GM23338 (cell line): ENCODE measurements around the gene DAAM2. TPM values are rescaled to one million over a fixed set of nuclear protein-coding genes. Genes with fewer than 3 reads are reported as not detected.
A peak's percentile ranks its signal among the peaks of the same experiment; 100 is the strongest.

Experiments
- ATAC-seq: fragments of 200-7000 bp; cut with Tn5 transposase; 3 replicates; pipeline ENCODE4 v1.9.1; 2020
- DNase-seq: peaks from one replicate; pipeline ENCODE4 v3.0.0-alpha.2; 2015; ENCODE audit warnings: low spot score
- H2AFZ ChIP-seq: fragments of 200-600 bp; sonication (generic); 2 replicates; pipeline ENCODE4 v1.8.0; 2016; ENCODE audit warnings: antibody characterized with exemption, mild to moderate bottlenecking, moderate library complexity
- H3F3A ChIP-seq: fragments of 200-600 bp; sonication (generic); replicated peaks from 2 replicates; pipeline ENCODE4 v1.8.0; 2017; ENCODE audit warnings: antibody characterized with exemption, mixed run types, low read depth
- H3K27ac ChIP-seq: fragments of 200-600 bp; sonication (generic); 2 replicates; pipeline ENCODE4 v1.6.1; 2016; ENCODE audit warnings: low read depth
- H3K27me3 ChIP-seq: fragments of 200-600 bp; sonication (generic); 2 replicates; pipeline ENCODE4 v1.8.0; 2016; ENCODE audit warnings: mild to moderate bottlenecking, mixed run types, moderate library complexity; ENCODE audit not compliant: insufficient read depth
- H3K36me3 ChIP-seq: fragments of 200-600 bp; sonication (generic); 2 replicates; pipeline ENCODE4 v1.8.0; 2016; ENCODE audit warnings: mild to moderate bottlenecking; ENCODE audit not compliant: insufficient read depth
- H3K4me1 ChIP-seq: fragments of 200-600 bp; sonication (generic); 2 replicates; pipeline ENCODE4 v1.8.0; 2016; ENCODE audit warnings: mild to moderate bottlenecking, moderate library complexity; ENCODE audit not compliant: insufficient read depth
- H3K4me2 ChIP-seq: fragments of 200-600 bp; sonication (generic); 2 replicates; pipeline ENCODE4 v1.7.1; 2017; ENCODE audit warnings: mixed run types
- H3K4me3 ChIP-seq: fragments of 200-600 bp; sonication (generic); 2 replicates; pipeline ENCODE4 v1.6.1; 2016; ENCODE audit warnings: mixed run types
- H3K79me2 ChIP-seq: fragments of 200-600 bp; sonication (generic); replicated peaks from 2 replicates; pipeline ENCODE4 v1.8.0; 2017; ENCODE audit warnings: mild to moderate bottlenecking; ENCODE audit not compliant: insufficient read depth
- H3K9me2 ChIP-seq: fragments of 200-600 bp; sonication (generic); 2 replicates; pipeline ENCODE4 v1.8.0; 2017; ENCODE audit not compliant: insufficient read depth
- H4K20me1 ChIP-seq: fragments of 200-600 bp; sonication (generic); replicated peaks from 2 replicates; pipeline ENCODE4 v1.8.0; 2017; ENCODE audit warnings: mild to moderate bottlenecking; ENCODE audit not compliant: insufficient read depth
- H3K27ac Mint-ChIP-seq: 2 replicates; pipeline ENCODE4 v1.8.0; 2020; ENCODE audit warnings: inconsistent platforms, mild to moderate bottlenecking, moderate library complexity, mixed read lengths
- H3K27me3 Mint-ChIP-seq: 3 replicates; pipeline ENCODE4 v1.8.0; 2022; ENCODE audit warnings: low read depth, mild to moderate bottlenecking, moderate library complexity, mixed read lengths, inconsistent platforms; ENCODE audit not compliant: insufficient read depth, poor library complexity
- H3K36me3 Mint-ChIP-seq: 3 replicates; pipeline ENCODE4 v1.8.0; 2021; ENCODE audit warnings: low read depth, mild to moderate bottlenecking, inconsistent platforms, moderate library complexity, mixed read lengths
- H3K4me1 Mint-ChIP-seq: 3 replicates; pipeline ENCODE4 v1.8.0; 2020; ENCODE audit warnings: mild to moderate bottlenecking, inconsistent platforms, mixed read lengths
- H3K4me3 Mint-ChIP-seq: 3 replicates; pipeline ENCODE4 v1.8.0; 2021; ENCODE audit warnings: moderate library complexity, mild to moderate bottlenecking, inconsistent platforms, mixed read lengths
- H3K9me3 Mint-ChIP-seq: 3 replicates; pipeline ENCODE4 v1.8.0; 2020; ENCODE audit warnings: moderate library complexity, mild to moderate bottlenecking, inconsistent platforms, mixed read lengths
- CREB1 ChIP-seq: fragments of 250-450 bp; sonication (Bioruptor Pico); IDR thresholded peaks from 2 replicates; pipeline ENCODE4 v1.5.0; 2020; ENCODE audit warnings: low read depth, mild to moderate bottlenecking, moderate library complexity
- EZH2 ChIP-seq: fragments of 200-600 bp; sonication (generic); IDR thresholded peaks from one replicate; pipeline ENCODE4 v1.8.0; 2017; ENCODE audit warnings: antibody characterized with exemption, mild to moderate bottlenecking, low read depth; ENCODE audit not compliant: unreplicated experiment
- EZH2phosphoT487 ChIP-seq: fragments of 200-600 bp; sonication (generic); IDR thresholded peaks from one replicate; pipeline ENCODE4 v1.8.1; 2018; ENCODE audit warnings: antibody characterized with exemption; ENCODE audit not compliant: unreplicated experiment
- JUNB ChIP-seq: IDR thresholded peaks from one replicate; pipeline ENCODE4 v1.6.1; 2016; ENCODE audit warnings: antibody characterized with exemption; ENCODE audit not compliant: unreplicated experiment
- NANOG ChIP-seq: IDR thresholded peaks from 2 replicates; pipeline ENCODE4 v1.6.1; 2016; ENCODE audit warnings: antibody characterized with exemption, borderline replicate concordance
- POLR2AphosphoS5 ChIP-seq: IDR thresholded peaks from 2 replicates; pipeline ENCODE4 v1.6.1; 2016; ENCODE audit warnings: antibody characterized with exemption, low read depth
- STAT1 ChIP-seq: IDR thresholded peaks from one replicate; pipeline ENCODE4 v1.6.1; 2016; ENCODE audit warnings: antibody characterized with exemption; ENCODE audit not compliant: unreplicated experiment
- ZNF114 ChIP-seq: fragments of 250-450 bp; sonication (Bioruptor Pico); IDR thresholded peaks from 2 replicates; pipeline ENCODE4 v1.5.0; 2020; ENCODE audit warnings: mild to moderate bottlenecking, moderate library complexity
- ZNF331 ChIP-seq: fragments of 250-450 bp; sonication (Bioruptor Pico); IDR thresholded peaks from 2 replicates; pipeline ENCODE4 v1.5.0; 2020; ENCODE audit warnings: low read depth, mild to moderate bottlenecking, moderate library complexity
- polyA plus RNA-seq: library from polyadenylated mRNA; unstranded; fragments of >200 nt; fragmentation: Nextera tagmentation; extraction: Ambion mirVana; gene quantifications from 2 replicates; pipeline ENCODE4 v1.2.1, GENCODE V29; 2016
- total RNA-seq: library from RNA; depleted of rRNA; stranded (reverse); fragments of >200 nt; shearing (Covaris generic); gene quantifications from 2 replicates; pipeline ENCODE4 v1.2.3, GENCODE V29; 2014
- TF ChIP-seq, protein P1 (sequence below): IDR thresholded peaks from 2 replicates; pipeline ENCODE4 v1.6.1; 2016; ENCODE audit warnings: antibody characterized with exemption
- TF ChIP-seq, protein P2 (sequence below): IDR thresholded peaks from one replicate; pipeline ENCODE4 v1.6.1; 2018; ENCODE audit warnings: antibody characterized with exemption; ENCODE audit not compliant: unreplicated experiment
- TF ChIP-seq, protein P3 (sequence below): fragments of 250-450 bp; sonication (Bioruptor Pico); IDR thresholded peaks from 2 replicates; pipeline ENCODE4 v1.5.0; 2020; ENCODE audit warnings: mild to moderate bottlenecking, moderate library complexity

DAAM2 gene
- total and polyA plus RNA-seq, 2 experiments from 2014 or later = 1.4 to 4.9 TPM

DNA sequence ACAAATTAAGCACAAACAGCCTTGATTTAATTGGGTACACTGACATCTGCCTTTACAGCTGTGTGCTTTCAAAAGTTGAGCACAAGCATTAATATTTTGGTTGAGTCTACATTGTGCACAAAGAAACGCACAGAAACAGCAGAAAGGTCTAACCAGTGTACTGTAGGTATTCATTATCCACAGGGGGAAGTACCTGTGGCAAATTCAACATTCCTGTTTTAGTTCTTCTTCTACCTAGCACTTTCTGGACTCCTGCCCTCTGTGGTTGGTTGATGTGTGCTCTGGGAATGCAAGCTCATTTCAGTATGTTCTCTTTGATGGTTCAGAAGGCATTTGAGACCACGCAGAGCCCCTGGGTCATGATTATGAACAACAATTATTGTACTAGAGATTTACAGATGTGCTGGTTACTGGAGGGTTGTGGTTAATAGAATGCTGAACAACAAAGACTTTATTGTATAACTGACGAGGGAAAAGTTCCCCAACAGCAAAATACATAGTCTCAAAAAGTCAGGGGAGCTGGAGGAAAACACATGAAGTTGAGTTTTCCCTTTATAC is 26.6 kb upstream of the DAAM2 start:
- Mint-ChIP-seq H3K4me3 (no peak overlapping the region), H3K36me3 (no peaks in the 10 kb centered on the region), H3K27me3 (peaks cover 4% of the 10 kb centered on the region), H3K9me3 (no peaks in the 10 kb centered on the region), H3K4me1 (no peaks in the 10 kb centered on the region), H3K27ac (no peak overlapping the region)
- no peaks in the 10 kb centered on the region for H3K27me3 ChIP-seq
- ATAC-seq = no peak
- no peaks in the 10 kb centered on the region for H3K4me1 ChIP-seq
- H3F3A ChIP-seq = no peaks in the 10 kb centered on the region
- H3K36me3 ChIP-seq = no peaks in the 10 kb centered on the region
- H4K20me1 ChIP-seq = no peaks in the 10 kb centered on the region
- no peak overlapping the region for H3K4me3 ChIP-seq
- peak overlapping the region; percentile 39; the same call in 1 of the 2 replicates for H2AFZ ChIP-seq
- H3K79me2 ChIP-seq = no peaks in the 10 kb centered on the region
- H3K4me2 ChIP-seq = no peak overlapping the region
- H3K9me2 ChIP-seq = peaks cover 6% of the 10 kb centered on the region; the same call in 1 of the 2 replicates
- TF ChIP-seq STAT1 (no peak), NANOG (no peak), ZNF331 (CRISPR knock-in tag) (no peak), ZNF114 (CRISPR knock-in tag) (no peak), EZH2phosphoT487 (no peak), POLR2AphosphoS5 (no peak), EZH2 (no peak)
- TF ChIP-seq, protein P1, sequence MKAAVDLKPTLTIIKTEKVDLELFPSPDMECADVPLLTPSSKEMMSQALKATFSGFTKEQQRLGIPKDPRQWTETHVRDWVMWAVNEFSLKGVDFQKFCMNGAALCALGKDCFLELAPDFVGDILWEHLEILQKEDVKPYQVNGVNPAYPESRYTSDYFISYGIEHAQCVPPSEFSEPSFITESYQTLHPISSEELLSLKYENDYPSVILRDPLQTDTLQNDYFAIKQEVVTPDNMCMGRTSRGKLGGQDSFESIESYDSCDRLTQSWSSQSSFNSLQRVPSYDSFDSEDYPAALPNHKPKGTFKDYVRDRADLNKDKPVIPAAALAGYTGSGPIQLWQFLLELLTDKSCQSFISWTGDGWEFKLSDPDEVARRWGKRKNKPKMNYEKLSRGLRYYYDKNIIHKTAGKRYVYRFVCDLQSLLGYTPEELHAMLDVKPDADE = no peak
- TF ChIP-seq, protein P2, sequence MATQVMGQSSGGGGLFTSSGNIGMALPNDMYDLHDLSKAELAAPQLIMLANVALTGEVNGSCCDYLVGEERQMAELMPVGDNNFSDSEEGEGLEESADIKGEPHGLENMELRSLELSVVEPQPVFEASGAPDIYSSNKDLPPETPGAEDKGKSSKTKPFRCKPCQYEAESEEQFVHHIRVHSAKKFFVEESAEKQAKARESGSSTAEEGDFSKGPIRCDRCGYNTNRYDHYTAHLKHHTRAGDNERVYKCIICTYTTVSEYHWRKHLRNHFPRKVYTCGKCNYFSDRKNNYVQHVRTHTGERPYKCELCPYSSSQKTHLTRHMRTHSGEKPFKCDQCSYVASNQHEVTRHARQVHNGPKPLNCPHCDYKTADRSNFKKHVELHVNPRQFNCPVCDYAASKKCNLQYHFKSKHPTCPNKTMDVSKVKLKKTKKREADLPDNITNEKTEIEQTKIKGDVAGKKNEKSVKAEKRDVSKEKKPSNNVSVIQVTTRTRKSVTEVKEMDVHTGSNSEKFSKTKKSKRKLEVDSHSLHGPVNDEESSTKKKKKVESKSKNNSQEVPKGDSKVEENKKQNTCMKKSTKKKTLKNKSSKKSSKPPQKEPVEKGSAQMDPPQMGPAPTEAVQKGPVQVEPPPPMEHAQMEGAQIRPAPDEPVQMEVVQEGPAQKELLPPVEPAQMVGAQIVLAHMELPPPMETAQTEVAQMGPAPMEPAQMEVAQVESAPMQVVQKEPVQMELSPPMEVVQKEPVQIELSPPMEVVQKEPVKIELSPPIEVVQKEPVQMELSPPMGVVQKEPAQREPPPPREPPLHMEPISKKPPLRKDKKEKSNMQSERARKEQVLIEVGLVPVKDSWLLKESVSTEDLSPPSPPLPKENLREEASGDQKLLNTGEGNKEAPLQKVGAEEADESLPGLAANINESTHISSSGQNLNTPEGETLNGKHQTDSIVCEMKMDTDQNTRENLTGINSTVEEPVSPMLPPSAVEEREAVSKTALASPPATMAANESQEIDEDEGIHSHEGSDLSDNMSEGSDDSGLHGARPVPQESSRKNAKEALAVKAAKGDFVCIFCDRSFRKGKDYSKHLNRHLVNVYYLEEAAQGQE = no peak
- no peak overlapping the region for H3K27ac ChIP-seq
- no peak for DNase-seq

DNA sequence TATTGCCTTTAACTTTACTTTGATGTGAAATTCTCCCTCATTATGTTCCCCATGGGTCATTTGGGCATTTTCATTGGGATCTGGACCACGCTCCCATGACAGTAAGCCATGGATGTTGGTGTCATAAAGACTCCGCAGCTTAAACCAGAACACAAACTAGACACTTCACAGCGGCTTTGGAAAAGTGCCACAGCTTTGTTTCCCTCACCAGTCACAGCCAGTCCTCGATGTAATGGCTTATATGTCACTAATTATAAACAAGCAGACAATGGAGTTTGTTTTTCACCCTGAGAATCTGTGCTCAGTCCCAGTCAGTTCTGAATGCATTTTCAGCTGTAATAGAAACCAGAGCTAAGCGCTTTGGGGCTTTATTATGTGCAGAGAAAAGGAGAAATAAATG is 23.2 kb upstream of the DAAM2 start:
- Histone ChIP-seq H3K27me3 (no peaks in the 10 kb centered on the region), H3K4me3 (no peak overlapping the region), H4K20me1 (no peaks in the 10 kb centered on the region), H3F3A (no peaks in the 10 kb centered on the region), H2AFZ (no peak overlapping the region), H3K9me2 (peaks cover 9% of the 10 kb centered on the region; the same call in 1 of the 2 replicates), H3K4me2 (no peak overlapping the region), H3K27ac (no peak overlapping the region), H3K36me3 (no peaks in the 10 kb centered on the region), H3K79me2 (no peaks in the 10 kb centered on the region), H3K4me1 (no peaks in the 10 kb centered on the region)
- Mint-ChIP-seq H3K36me3 (no peaks in the 10 kb centered on the region), H3K4me3 (no peak overlapping the region), H3K9me3 (no peaks in the 10 kb centered on the region), H3K4me1 (no peaks in the 10 kb centered on the region), H3K27ac (no peak overlapping the region), H3K27me3 (peaks cover 8% of the 10 kb centered on the region)
- ATAC-seq (no peak), DNase-seq (no peak)
- TF ChIP-seq, protein P3, sequence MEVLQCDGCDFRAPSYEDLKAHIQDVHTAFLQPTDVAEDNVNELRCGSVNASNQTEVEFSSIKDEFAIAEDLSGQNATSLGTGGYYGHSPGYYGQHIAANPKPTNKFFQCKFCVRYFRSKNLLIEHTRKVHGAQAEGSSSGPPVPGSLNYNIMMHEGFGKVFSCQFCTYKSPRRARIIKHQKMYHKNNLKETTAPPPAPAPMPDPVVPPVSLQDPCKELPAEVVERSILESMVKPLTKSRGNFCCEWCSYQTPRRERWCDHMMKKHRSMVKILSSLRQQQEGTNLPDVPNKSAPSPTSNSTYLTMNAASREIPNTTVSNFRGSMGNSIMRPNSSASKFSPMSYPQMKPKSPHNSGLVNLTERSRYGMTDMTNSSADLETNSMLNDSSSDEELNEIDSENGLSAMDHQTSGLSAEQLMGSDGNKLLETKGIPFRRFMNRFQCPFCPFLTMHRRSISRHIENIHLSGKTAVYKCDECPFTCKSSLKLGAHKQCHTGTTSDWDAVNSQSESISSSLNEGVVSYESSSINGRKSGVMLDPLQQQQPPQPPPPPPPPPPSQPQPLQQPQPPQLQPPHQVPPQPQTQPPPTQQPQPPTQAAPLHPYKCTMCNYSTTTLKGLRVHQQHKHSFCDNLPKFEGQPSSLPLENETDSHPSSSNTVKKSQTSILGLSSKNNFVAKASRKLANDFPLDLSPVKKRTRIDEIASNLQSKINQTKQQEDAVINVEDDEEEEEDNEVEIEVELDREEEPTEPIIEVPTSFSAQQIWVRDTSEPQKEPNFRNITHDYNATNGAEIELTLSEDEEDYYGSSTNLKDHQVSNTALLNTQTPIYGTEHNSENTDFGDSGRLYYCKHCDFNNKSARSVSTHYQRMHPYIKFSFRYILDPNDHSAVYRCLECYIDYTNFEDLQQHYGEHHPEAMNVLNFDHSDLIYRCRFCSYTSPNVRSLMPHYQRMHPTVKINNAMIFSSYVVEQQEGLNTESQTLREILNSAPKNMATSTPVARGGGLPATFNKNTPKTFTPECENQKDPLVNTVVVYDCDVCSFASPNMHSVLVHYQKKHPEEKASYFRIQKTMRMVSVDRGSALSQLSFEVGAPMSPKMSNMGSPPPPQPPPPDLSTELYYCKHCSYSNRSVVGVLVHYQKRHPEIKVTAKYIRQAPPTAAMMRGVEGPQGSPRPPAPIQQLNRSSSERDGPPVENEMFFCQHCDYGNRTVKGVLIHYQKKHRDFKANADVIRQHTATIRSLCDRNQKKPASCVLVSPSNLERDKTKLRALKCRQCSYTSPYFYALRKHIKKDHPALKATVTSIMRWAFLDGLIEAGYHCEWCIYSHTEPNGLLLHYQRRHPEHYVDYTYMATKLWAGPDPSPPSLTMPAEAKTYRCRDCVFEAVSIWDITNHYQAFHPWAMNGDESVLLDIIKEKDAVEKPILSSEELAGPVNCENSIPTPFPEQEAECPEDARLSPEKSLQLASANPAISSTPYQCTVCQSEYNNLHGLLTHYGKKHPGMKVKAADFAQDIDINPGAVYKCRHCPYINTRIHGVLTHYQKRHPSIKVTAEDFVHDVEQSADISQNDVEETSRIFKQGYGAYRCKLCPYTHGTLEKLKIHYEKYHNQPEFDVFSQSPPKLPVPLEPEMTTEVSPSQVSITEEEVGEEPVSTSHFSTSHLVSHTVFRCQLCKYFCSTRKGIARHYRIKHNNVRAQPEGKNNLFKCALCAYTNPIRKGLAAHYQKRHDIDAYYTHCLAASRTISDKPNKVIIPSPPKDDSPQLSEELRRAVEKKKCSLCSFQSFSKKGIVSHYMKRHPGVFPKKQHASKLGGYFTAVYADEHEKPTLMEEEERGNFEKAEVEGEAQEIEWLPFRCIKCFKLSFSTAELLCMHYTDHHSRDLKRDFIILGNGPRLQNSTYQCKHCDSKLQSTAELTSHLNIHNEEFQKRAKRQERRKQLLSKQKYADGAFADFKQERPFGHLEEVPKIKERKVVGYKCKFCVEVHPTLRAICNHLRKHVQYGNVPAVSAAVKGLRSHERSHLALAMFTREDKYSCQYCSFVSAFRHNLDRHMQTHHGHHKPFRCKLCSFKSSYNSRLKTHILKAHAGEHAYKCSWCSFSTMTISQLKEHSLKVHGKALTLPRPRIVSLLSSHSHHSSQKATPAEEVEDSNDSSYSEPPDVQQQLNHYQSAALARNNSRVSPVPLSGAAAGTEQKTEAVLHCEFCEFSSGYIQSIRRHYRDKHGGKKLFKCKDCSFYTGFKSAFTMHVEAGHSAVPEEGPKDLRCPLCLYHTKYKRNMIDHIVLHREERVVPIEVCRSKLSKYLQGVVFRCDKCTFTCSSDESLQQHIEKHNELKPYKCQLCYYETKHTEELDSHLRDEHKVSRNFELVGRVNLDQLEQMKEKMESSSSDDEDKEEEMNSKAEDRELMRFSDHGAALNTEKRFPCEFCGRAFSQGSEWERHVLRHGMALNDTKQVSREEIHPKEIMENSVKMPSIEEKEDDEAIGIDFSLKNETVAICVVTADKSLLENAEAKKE (CRISPR knock-in tag) = no peak
- TF ChIP-seq CREB1 (no peak), JUNB (no peak), EZH2 (no peak)
